Measurements from ENCODE around the gene OASL.

DNA sequence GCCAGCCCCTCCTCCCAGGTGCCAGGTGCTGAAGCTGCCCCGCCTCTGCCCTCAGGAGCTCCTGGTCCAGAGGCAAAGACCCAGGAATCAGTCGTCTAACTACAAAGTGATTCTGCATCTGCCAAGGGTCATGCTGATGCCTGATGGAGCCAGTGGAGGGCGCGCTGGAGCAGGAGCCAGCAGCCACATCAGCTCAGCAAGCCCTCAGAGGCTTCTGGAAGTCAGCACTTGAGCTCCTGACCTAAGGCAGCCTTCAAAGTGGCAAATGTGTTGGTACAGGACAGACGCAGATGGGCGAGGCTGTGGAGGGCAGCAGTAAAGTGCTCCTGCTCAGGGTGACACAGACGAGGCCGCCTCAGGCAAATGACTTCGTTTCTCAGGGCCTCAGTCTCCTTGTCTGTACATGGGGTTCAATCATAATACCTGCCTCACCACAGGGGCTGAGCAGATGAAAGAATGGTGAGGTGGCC is 33.7 kb downstream of the OASL start:
- no peak for TF ChIP-seq TAF1 (IDR thresholded peaks at IDR 0.05; ENCODE audit: borderline replicate concordance, insufficient read depth, low read length)
- TF ChIP-seq, protein P1, sequence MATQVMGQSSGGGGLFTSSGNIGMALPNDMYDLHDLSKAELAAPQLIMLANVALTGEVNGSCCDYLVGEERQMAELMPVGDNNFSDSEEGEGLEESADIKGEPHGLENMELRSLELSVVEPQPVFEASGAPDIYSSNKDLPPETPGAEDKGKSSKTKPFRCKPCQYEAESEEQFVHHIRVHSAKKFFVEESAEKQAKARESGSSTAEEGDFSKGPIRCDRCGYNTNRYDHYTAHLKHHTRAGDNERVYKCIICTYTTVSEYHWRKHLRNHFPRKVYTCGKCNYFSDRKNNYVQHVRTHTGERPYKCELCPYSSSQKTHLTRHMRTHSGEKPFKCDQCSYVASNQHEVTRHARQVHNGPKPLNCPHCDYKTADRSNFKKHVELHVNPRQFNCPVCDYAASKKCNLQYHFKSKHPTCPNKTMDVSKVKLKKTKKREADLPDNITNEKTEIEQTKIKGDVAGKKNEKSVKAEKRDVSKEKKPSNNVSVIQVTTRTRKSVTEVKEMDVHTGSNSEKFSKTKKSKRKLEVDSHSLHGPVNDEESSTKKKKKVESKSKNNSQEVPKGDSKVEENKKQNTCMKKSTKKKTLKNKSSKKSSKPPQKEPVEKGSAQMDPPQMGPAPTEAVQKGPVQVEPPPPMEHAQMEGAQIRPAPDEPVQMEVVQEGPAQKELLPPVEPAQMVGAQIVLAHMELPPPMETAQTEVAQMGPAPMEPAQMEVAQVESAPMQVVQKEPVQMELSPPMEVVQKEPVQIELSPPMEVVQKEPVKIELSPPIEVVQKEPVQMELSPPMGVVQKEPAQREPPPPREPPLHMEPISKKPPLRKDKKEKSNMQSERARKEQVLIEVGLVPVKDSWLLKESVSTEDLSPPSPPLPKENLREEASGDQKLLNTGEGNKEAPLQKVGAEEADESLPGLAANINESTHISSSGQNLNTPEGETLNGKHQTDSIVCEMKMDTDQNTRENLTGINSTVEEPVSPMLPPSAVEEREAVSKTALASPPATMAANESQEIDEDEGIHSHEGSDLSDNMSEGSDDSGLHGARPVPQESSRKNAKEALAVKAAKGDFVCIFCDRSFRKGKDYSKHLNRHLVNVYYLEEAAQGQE (IDR thresholded peaks at IDR 0.05; ENCODE audit: insufficient read depth in 1 of 2, low read depth in 2 of 2, low read length in 2 of 2), result no peak
- TF ChIP-seq POLR2AphosphoS5 (IDR thresholded peaks at IDR 0.05; ENCODE audit: low read depth, low read length), result no peak
- TF ChIP-seq SIN3A (IDR thresholded peaks at IDR 0.05; ENCODE audit: borderline replicate concordance, insufficient read depth, low read length), result no peak
- TF ChIP-seq FOXP2 (optimal IDR thresholded peaks at IDR 0.05; ENCODE audit: borderline replicate concordance, extremely low read depth, extremely low read length, insufficient read depth), result no peak

Data from PFSK-1 (cell line).